ENCODE data around the gene HMGA1.
A peak's percentile ranks its signal among the peaks of the same experiment; 100 is the strongest.
"Not testable (repeated sequence)": the region's sequence is repeated elsewhere in the genome, so short reads cannot be mapped to it uniquely, and the experiment has no call there.

The HMGA1 gene

GRCh38 chr6:34238585-34239499 lies 2.2 kb downstream of the HMGA1 start:
- DNase-seq (ENCODE audit: extremely low spot score, insufficient read length, low read depth) (no peak), FAIRE-seq (peak; percentile 15)

- DNase-seq (ENCODE audit: extremely low spot score, insufficient read length, low read depth) (no peak), FAIRE-seq (no peak)
Observed at GRCh38 chr6:34239500-34239825, 2.8 kb downstream of the HMGA1 start.

GRCh38 chr6:34239893-34240292 lies 3.2 kb downstream of the HMGA1 start:
- no peak for DNase-seq (ENCODE audit: extremely low spot score, insufficient read length, low read depth)
- FAIRE-seq, result no peak

- DNase-seq (ENCODE audit: extremely low spot score, insufficient read length, low read depth) (no peak), FAIRE-seq (no peak)
Observed at GRCh38 chr6:34240329-34241248, 3.9 kb downstream of the HMGA1 start.

- DNase-seq (ENCODE audit: extremely low spot score, insufficient read length, low read depth) (no peak), FAIRE-seq (no peak)
Observed at GRCh38 chr6:34241351-34242215, 4.9 kb downstream of the HMGA1 start.

GRCh38 chr6:34242252-34243130 lies 5.8 kb downstream of the HMGA1 start:
- no peak for FAIRE-seq
- DNase-seq (ENCODE audit: extremely low spot score, insufficient read length, low read depth), result no peak

- no peak for DNase-seq (ENCODE audit: extremely low spot score, insufficient read length, low read depth)
Observed at GRCh38 chr6:34243131-34243771, 6.6 kb downstream of the HMGA1 start.

GRCh38 chr6:34243901-34244884 lies 7.5 kb downstream of the HMGA1 start:
- DNase-seq (ENCODE audit: extremely low spot score, insufficient read length, low read depth) (no peak), FAIRE-seq (no peak)

More at GRCh38 chr6:34243131-34243771, 6.6 kb downstream of the HMGA1 start:
- FAIRE-seq, result no peak

- not testable (repeated sequence) for DNase-seq (ENCODE audit: extremely low spot score, insufficient read length, low read depth); FAIRE-seq
Observed at GRCh38 chr6:34245032-34245760, 8.5 kb downstream of the HMGA1 start.

- DNase-seq (ENCODE audit: extremely low spot score, insufficient read length, low read depth); FAIRE-seq: not testable (repeated sequence)
Observed at GRCh38 chr6:34245761-34246140, 9.1 kb downstream of the HMGA1 start.

- FAIRE-seq (no peak), DNase-seq (ENCODE audit: extremely low spot score, insufficient read length, low read depth) (no peak)
Observed at GRCh38 chr6:34246249-34246562, 9.5 kb downstream of the HMGA1 start.

GRCh38 chr6:34246563-34247391 lies 10.1 kb downstream of the HMGA1 start:
- DNase-seq (ENCODE audit: extremely low spot score, insufficient read length, low read depth) (no peak), FAIRE-seq (no peak)

- no peak for DNase-seq (ENCODE audit: extremely low spot score, insufficient read length, low read depth)
- FAIRE-seq, result no peak
Observed at GRCh38 chr6:34247481-34248197, 11.0 kb downstream of the HMGA1 start.

GRCh38 chr6:34248198-34248726 lies 11.6 kb downstream of the HMGA1 start:
- no peak for FAIRE-seq

More at GRCh38 chr6:34248198-34248726, 11.6 kb downstream of the HMGA1 start:
- no peak for DNase-seq (ENCODE audit: extremely low spot score, insufficient read length, low read depth)

All from GM18507 (cell line).